ENCODE results near the gene TBC1D22A. TPM values are rescaled to one million over a fixed set of nuclear protein-coding genes. Genes with fewer than 3 reads are reported as not detected.

Gene TBC1D22A
- total RNA-seq, 2 donors from 2014 or later, result 21.0 to 27.9 TPM

DNA sequence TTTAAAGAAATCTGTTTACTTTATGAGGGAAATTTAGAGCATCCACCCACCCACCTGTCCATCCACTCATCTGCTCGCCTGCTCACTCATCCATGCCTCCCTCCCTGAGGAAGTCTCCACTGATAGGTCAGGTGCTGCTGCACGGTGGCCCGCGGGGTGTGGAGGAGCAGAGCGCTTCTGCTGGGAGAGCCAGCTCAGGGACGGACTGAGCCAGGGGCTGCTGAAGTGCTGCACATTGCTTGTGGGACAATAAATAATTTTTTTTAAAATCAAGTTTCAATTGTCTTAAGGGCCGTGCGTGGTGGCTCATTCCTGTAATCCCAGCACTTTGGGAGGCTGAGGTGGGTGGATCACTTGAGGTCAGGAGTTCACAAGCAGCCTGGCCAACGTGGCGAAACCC is 148.9 kb downstream of the TBC1D22A start:
- H3K4me3 ChIP-seq (ENCODE audit: low read length), result no peak overlapping the region
- no peak overlapping the region for H3K9ac ChIP-seq (ENCODE audit: extremely low read depth, low read length, poor library complexity, severe bottlenecking)
- Mint-ChIP-seq H3K27me3 (ENCODE audit: insufficient read depth) (no peaks in the 10 kb centered on the region), H3K36me3 (ENCODE audit: low read depth) (peaks cover 17% of the 10 kb centered on the region), H3K27ac (no peak overlapping the region), H3K4me1 (peaks cover 30% of the 10 kb centered on the region), H3K4me3 (no peak overlapping the region), H3K9me3 (no peaks in the 10 kb centered on the region)
- peaks cover 12% of the 10 kb centered on the region for H3K36me3 ChIP-seq (ENCODE audit: control insufficient read depth, insufficient read depth, low read length)
- no peak overlapping the region for H3K27ac ChIP-seq (ENCODE audit: low read depth, low read length)
- no peaks in the 10 kb centered on the region for H3K9me3 ChIP-seq (ENCODE audit: control insufficient read depth, low read length)
- WGBS, 2 experiments (ENCODE audit: insufficient coverage in 1 of 2, insufficient read length in 1 of 2), result 96 to 98% methylated on average over 8 to 9 of the region's 10 CpGs
- no peak for DNase-seq
- H3K4me1 ChIP-seq (ENCODE audit: control insufficient read depth, insufficient read depth, low read length), result peaks cover 12% of the 10 kb centered on the region
- H3K27me3 ChIP-seq (ENCODE audit: control insufficient read depth, insufficient read depth, low read length, poor library complexity, severe bottlenecking), result no peaks in the 10 kb centered on the region
- TF ChIP-seq, protein P1, sequence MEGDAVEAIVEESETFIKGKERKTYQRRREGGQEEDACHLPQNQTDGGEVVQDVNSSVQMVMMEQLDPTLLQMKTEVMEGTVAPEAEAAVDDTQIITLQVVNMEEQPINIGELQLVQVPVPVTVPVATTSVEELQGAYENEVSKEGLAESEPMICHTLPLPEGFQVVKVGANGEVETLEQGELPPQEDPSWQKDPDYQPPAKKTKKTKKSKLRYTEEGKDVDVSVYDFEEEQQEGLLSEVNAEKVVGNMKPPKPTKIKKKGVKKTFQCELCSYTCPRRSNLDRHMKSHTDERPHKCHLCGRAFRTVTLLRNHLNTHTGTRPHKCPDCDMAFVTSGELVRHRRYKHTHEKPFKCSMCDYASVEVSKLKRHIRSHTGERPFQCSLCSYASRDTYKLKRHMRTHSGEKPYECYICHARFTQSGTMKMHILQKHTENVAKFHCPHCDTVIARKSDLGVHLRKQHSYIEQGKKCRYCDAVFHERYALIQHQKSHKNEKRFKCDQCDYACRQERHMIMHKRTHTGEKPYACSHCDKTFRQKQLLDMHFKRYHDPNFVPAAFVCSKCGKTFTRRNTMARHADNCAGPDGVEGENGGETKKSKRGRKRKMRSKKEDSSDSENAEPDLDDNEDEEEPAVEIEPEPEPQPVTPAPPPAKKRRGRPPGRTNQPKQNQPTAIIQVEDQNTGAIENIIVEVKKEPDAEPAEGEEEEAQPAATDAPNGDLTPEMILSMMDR (conservative IDR thresholded peaks at IDR 0.05), result no peak

DNA sequence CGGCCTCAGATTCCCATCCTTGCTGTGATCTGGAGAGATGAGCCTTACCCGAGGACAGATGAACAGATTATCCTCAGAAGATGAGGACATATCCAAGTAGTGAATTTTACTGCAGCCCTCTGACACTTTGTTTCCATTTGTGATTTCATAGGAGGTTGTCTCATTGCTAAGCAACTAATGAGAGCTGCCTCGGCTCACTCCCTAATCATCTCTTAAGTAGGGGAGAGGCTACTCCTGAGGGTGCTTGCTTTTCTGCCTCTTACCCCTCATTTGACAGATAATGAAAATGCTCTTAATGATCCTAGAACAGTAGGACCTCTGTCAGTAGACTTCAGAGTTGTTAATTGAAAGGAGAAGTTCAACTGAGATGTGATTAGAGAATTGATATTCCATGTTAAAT is 150.9 kb downstream of the TBC1D22A start:
- Mint-ChIP-seq H3K4me1 (peaks cover 21% of the 10 kb centered on the region), H3K27me3 (ENCODE audit: insufficient read depth) (no peaks in the 10 kb centered on the region), H3K27ac (no peak overlapping the region), H3K4me3 (no peak overlapping the region), H3K9me3 (no peaks in the 10 kb centered on the region), H3K36me3 (ENCODE audit: low read depth) (peaks cover 21% of the 10 kb centered on the region)
- Histone ChIP-seq H3K27me3 (ENCODE audit: control insufficient read depth, insufficient read depth, low read length, poor library complexity, severe bottlenecking) (no peaks in the 10 kb centered on the region), H3K9me3 (ENCODE audit: control insufficient read depth, low read length) (no peaks in the 10 kb centered on the region), H3K36me3 (ENCODE audit: control insufficient read depth, insufficient read depth, low read length) (peaks cover 17% of the 10 kb centered on the region), H3K4me3 (ENCODE audit: low read length) (no peak overlapping the region), H3K27ac (ENCODE audit: low read depth, low read length) (no peak overlapping the region), H3K9ac (ENCODE audit: extremely low read depth, low read length, poor library complexity, severe bottlenecking) (no peak overlapping the region), H3K4me1 (ENCODE audit: control insufficient read depth, insufficient read depth, low read length) (peaks cover 2% of the 10 kb centered on the region)
- DNase-seq, result no peak
- 74 to 78% methylated on average over 3 of the region's 3 CpGs for WGBS, 2 experiments (ENCODE audit: insufficient coverage in 1 of 2, insufficient read length in 1 of 2)
- TF ChIP-seq, protein P1 (conservative IDR thresholded peaks at IDR 0.05), result no peak

- Histone ChIP-seq H3K9me3 (ENCODE audit: control insufficient read depth, low read length) (no peaks in the 10 kb centered on the region), H3K4me3 (ENCODE audit: low read length) (no peak overlapping the region), H3K27me3 (ENCODE audit: control insufficient read depth, insufficient read depth, low read length, poor library complexity, severe bottlenecking) (no peaks in the 10 kb centered on the region), H3K9ac (ENCODE audit: extremely low read depth, low read length, poor library complexity, severe bottlenecking) (no peak overlapping the region), H3K4me1 (ENCODE audit: control insufficient read depth, insufficient read depth, low read length) (no peaks in the 10 kb centered on the region), H3K27ac (ENCODE audit: low read depth, low read length) (no peak overlapping the region), H3K36me3 (ENCODE audit: control insufficient read depth, insufficient read depth, low read length) (peaks cover 21% of the 10 kb centered on the region)
- TF ChIP-seq, protein P1 (conservative IDR thresholded peaks at IDR 0.05), result no peak
- Mint-ChIP-seq H3K4me3 (no peak overlapping the region), H3K4me1 (peaks cover 12% of the 10 kb centered on the region), H3K27me3 (ENCODE audit: insufficient read depth) (no peaks in the 10 kb centered on the region), H3K27ac (no peak overlapping the region), H3K36me3 (ENCODE audit: low read depth) (peaks cover 30% of the 10 kb centered on the region), H3K9me3 (no peaks in the 10 kb centered on the region)
- 87 to 94% methylated on average over 9 of the region's 10 CpGs for WGBS, 2 experiments (ENCODE audit: insufficient coverage in 1 of 2, insufficient read length in 1 of 2)
- DNase-seq, result no peak
These were observed 152.0 kb downstream of the TBC1D22A start for GRCh38 chr22:46914481-46914880.

Data from endodermal cell (in vitro differentiated cells).